Placental pericyte (primary cell): ENCODE measurements around the gene RAB17. TPM values are rescaled to one million over a fixed set of nuclear protein-coding genes. Genes with fewer than 3 reads are reported as not detected.
A peak's percentile ranks its signal among the peaks of the same experiment; 100 is the strongest.

Source experiments
- small RNA-seq: library from RNA; depleted of rRNA; stranded (forward); fragments of <200 nt; gene quantifications from one replicate; pipeline ENCODE3, GENCODE V24; 2012; ENCODE audit warnings: low replicate concordance
- total RNA-seq: library from RNA; depleted of rRNA; stranded (reverse); fragments of >200 nt; gene quantifications from 2 replicates; pipeline ENCODE4 v1.2.3, GENCODE V29; 2012

RAB17 gene, protein sequence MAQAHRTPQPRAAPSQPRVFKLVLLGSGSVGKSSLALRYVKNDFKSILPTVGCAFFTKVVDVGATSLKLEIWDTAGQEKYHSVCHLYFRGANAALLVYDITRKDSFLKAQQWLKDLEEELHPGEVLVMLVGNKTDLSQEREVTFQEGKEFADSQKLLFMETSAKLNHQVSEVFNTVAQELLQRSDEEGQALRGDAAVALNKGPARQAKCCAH
- total RNA-seq, result 0.22 and 0.43 TPM in 2 replicates

GRCh38 chr2:237590272-237591140 is at the start of gene RAB17:
RAB17 (minus strand) TSS chr2:237590734; CDS start chr2:237586154, 4,580 bp downstream.

GRCh38 chr2:237627441-237628246 is 37.1 kb upstream of the RAB17 start, which contains the start of gene LRRFIP1:
LRRFIP1 (plus strand) TSS chr2:237627587; CDS start chr2:237627645, 58 bp downstream.

GRCh38 chr2:237566401-237567235 is 23.9 kb downstream of the RAB17 start, which contains the start of gene PRLH:
PRLH (plus strand) TSS chr2:237566574; CDS start chr2:237566574, 0 bp downstream.

Small RNAs within 50 kb of the gene (small RNA-seq; reads per million reads assigned to genes)
- gene RNU6-1140P, result 0.98 reads per million, percentile 44 among the genes with 10 or more reads in this experiment

Other genes starting within 250 kb of the RAB17 start
- gene COL6A3, start 176.6 kb downstream of the RAB17 start, total RNA-seq, result 482 and 2,127 TPM in 2 replicates
- gene MLPH, start 103.5 kb downstream of the RAB17 start, total RNA-seq, result 32.2 and 49.2 TPM in 2 replicates
- gene PRLH, start 24.2 kb downstream of the RAB17 start, total RNA-seq, result not detected in 2 replicates
- 44.4 and 62.0 TPM in 2 replicates for gene LRRFIP1, start 36.9 kb upstream of the RAB17 start, total RNA-seq
- 0.14 and 0.22 TPM in 2 replicates for gene RBM44, start 208.0 kb upstream of the RAB17 start, total RNA-seq